ENCODE data around the gene MUC5AC.

MUC5AC gene

DNA sequence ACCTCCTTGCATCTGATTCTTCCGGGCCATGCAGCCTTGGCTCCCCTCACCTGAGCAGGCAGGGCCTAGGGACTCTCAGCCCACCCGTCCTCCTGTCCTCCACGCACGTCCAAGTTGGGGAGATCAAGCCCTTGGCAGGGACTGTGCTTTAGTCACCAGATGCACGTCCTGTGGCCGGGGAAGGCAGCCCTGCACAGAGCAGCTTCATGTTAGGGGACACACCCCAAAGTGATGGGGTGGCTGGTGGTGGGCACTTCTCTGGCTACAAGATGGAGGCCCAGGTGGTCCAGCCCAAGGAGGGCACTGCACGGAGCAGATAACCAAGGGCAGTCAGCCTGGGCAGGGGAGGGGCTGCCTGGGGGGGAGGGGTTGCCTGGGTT is 66.3 kb downstream of the MUC5AC start:
- no peak for DNase-seq

DNA sequence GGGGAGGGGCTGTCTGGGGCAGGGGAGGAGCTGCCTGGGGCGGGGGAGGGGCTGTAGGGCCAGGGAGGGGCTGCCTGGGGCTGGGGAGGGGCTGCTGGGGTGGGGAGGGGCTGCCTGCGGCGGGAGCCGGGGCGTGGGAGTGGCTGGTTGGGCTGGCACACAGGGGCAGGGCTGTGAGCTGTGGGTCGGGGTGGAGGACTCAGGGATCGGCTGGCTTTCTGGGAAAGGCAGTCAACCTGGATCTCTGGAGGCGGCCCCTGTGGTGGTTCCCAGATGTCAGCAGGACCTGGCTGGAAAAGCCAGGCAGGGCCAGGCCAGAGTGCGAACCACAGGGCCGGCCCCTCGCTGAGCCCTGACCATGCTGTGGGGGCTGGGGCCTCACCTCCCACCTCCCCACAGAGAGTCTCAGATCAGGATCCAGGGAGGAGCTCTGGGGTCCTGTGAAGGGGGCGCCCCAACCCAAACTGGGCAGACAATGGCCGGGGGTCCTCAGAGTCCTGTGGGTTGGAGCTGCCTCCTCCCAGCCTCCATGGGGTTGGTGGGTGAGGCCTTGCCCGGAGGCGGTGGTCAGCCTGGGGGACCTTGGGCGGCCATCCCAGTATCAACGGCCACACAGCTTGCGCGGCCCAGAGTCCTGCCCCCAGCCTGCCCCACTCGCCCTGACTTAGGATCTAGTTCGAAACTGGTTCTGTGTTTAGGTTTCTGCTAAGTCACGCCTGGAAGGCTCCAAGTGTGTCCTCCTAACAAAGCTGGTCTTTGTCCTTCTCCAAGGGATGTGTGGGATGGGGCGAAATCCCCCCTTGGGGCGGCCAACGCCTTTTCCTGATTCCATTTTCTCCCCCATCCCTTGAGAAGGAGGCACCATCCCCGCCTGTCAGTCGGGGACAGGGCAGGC is 67.0 kb downstream of the MUC5AC start:
- no peak for DNase-seq

DNA sequence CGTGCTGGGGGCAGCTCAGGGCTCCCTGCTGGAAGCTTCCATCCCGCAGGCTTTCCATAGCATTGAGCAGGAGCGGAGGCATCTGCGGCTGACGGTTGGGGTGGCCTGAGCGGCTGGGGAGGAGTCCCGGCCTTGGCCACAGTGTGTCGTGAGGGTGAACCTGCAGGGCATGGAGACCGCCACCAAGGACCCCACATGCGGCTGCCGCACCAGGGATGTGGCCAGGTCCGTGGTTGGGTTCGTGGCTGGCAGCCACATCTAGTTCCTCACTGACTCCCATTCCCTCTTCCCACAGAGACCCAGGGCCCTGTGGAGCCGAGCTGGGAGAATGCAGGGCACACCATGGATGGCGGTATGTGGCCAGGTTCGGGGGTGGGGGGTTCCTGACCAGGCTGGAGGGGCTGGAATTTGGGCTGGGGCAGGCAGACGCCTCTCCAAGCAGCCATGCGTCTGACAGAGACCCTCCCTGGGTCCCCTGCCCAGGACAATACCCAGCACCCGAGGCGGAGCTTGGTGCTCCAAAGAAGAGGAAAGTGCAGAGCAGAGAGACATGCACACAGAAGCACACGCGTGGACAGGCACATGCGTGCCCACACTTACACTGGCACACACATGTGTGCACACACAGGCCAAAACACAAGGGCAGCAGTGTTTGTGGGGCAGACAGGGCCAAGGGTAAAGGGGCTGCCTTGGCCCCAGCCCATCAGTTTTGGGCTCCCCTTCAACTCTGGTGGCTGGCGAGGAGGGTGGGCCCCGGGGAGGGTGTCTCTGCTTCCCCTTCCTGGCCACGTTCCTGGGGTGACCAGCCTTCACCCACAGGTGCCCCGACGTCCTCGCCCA is 67.9 kb downstream of the MUC5AC start:
- DNase-seq = no peak

DNA sequence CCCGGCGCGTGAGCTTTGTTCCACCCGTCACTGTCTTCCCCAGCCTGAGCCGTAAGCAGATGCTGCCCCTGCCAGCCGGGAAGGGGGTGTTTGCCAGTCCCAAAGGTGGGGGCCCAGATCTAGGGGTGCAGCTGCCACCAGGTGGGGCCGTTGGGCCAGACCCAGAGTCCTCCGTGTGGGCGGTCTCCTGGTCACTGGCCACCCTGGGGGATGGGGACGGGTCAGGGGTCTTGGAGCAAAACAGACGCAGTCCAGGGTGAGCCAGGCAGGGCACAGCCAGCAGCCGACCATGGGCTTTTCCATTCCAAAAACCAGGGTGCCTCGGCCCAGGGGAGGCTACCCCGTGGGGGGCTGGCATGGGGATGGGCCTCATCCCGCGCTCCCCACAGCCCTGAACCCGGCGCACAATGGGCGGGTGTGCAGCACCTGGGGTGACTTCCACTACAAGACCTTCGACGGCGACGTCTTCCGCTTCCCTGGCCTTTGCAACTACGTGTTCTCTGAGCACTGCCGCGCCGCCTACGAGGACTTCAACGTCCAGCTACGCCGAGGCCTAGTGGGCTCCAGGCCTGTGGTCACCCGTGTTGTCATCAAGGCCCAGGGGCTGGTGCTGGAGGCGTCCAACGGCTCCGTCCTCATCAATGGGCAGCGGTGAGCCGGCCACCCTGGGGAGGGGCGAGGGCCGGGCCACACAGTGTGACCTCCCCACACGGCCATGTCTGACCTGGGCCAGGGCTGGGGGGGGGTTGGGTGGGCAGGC is 68.7 kb downstream of the MUC5AC start:
- DNase-seq = no peak

DNA sequence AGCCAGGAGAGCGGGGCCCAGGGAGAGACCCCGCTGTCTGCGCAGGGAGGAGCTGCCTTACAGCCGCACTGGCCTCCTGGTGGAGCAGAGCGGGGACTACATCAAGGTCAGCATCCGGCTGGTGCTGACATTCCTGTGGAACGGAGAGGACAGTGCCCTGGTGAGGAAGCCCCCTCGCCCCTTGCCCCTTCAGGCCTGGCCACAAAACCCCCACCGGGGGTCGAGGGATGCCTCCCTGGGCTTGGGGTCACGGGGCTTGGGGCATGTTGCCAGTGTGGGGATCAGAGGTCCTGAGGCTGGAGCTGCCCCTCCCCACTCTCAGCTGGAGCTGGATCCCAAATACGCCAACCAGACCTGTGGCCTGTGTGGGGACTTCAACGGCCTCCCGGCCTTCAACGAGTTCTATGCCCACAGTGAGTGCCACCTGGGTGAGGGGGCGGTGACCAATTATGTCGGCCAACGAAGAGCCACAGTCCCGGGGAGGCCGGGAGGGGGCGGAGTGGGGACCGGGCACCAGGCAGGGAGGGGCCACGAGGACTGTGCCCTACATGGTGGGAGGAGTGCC is 69.3 kb downstream of the MUC5AC start:
- DNase-seq = no peak

DNA sequence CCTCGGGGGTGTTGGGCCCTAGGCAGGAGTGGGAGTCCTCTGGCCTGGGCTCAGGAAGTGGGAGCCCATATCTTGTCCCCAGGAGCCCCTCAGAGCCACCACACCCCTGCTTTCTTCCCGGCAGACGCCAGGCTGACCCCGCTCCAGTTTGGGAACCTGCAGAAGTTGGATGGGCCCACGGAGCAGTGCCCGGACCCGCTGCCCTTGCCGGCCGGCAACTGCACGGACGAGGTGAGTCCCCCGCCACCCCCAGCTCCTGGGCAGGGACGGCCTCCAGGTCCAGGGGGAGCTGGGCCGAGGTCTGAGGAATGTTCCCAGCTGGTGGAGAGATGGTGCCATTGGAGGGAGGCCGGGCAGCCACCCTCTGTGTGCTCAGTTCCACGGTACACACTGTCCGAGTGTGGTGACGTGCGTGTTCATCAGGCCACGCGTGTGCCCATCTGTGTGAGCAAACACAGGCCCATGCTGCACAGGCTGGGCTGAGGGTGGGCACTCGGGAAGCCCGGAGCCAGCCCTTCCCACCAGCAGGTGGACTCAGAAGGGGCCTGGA is 69.9 kb downstream of the MUC5AC start:
- no peak for DNase-seq

DNA sequence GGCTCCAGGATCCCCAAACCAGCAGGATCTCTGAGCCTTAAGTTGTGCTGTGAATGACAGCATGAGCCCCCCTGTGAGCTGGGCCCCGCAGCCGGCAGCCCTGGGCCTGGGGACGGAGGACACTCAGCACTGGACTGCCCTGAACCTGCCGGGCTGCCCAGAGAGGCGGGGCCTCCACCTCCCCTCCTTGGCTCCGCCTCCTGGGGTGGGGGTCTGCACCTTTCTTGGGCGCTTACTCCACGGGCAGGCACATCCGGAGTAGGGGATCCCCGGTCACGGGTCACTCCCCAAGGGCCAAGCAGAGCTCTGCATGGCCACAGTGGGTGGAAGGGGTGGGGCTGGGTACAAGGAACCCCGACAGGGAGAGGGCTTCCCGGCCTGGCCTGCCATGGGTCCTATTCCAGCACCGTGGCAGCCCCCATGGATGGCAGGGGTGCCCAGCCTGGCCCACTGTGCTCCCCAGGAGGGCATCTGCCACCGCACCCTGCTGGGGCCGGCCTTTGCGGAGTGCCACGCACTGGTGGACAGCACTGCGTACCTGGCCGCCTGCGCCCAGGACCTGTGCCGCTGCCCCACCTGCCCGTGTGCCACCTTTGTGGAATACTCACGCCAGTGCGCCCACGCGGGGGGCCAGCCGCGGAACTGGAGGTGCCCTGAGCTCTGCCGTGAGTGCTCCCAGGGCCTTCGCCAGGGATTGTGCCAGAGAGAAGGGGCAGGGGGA is 70.5 kb downstream of the MUC5AC start:
- DNase-seq = no peak

DNA sequence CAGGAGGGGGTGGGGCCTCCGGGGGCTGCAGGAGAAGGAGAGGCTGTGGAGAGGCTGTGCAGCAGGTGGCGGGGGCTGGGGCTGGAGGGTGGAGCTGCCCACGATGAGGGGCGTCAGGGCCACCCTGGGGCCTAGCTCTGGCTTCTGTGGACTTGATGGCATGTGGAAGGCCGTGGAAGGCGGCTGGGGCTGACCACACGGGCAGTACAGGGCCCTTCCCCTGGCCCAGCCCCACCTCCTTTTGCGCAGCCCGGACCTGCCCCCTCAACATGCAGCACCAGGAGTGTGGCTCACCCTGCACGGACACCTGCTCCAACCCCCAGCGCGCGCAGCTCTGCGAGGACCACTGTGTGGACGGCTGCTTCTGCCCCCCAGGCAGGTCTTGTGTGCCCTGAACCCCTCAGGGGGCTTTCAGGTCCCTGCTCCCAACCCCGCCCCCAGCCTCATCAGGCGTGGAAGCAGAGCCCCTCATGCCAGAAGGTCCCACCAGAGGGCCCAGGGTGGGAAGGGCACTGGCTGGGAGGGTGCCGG is 71.2 kb downstream of the MUC5AC start:
- DNase-seq = no peak

DNA sequence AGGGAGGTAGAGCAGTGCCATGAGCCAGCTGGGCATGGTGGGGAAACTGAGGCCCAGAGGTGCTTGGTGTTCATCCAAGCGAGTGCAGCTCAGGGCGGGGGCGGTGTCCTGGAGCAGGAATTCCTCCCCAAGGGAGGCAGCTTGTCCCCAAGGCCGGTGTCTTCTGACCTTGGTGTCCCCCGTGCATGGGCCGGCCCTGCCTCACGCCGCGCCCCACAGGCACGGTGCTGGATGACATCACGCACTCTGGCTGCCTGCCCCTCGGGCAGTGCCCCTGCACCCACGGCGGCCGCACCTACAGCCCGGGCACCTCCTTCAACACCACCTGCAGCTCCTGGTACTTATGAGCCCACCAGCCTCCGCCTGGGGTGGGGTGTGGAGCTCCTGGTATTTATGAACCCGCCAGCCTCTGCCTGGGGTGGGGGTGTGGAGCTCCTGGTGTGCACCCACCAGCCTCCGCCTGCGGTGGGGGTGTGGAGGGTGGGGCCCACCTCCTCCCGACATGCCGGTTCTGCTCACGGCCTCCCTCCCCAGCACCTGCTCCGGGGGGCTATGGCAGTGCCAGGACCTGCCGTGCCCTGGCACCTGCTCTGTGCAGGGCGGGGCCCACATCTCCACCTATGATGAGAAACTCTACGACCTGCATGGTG is 71.8 kb downstream of the MUC5AC start:
- DNase-seq = no peak

DNA sequence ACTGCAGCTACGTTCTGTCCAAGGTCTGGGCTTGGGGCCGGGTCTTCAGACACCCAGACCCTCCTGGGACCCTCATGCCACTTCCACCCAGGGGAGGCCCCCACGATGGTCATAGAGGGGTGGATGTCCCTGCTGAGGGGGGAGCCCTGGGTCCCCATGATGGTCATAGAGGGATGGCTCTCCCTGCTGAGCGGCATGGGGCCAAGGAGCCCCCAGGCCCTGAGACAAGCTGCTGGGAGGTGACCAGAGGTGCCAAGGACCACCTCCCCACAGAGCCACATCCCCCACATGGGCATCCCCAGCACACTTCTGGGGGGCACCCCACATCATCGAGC is 72.3 kb downstream of the MUC5AC start:
- DNase-seq = no peak

DNA sequence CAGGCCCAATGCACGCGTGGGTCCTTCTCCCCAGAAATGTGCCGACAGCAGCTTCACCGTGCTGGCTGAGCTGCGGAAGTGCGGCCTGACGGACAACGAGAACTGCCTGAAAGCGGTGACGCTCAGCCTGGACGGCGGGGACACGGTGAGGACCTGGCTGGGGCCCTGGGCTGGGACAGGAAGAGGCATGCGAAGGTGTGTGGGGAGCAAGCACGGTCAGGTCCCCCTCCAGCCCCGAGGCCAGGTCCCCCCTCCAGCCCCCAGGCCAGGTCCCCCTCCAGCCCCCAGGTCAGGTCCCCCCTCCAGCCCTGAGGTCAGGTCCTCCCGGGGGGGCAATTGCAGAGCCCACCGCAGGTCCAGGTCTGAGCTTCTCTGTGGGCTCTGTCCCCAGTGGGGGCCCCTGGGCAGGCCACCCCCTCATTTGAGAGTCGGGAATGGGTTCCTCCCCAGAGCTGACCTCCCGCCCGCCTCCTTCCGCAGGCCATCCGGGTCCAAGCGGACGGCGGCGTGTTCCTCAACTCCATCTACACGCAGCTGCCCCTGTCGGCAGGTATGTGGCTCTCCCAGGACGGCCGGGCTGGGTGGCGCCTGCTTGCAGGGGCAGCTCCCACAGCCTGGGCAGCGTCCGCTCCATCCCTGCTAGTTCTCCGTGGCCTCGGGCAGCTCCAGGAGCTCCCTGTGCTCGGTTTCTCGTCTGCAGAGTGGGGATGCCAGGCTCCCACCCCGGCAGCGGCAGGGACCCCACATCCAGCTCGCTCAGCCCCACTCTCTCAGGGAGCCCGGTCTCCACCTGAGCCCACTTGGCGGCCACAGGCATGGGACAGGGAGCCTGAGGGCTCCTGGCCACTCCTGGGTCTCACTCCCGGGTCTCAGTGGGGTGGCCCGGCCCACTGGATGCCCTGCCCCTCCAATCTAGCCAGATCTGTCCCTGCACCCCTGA is 73.0 kb downstream of the MUC5AC start:
- no peak for DNase-seq

DNA sequence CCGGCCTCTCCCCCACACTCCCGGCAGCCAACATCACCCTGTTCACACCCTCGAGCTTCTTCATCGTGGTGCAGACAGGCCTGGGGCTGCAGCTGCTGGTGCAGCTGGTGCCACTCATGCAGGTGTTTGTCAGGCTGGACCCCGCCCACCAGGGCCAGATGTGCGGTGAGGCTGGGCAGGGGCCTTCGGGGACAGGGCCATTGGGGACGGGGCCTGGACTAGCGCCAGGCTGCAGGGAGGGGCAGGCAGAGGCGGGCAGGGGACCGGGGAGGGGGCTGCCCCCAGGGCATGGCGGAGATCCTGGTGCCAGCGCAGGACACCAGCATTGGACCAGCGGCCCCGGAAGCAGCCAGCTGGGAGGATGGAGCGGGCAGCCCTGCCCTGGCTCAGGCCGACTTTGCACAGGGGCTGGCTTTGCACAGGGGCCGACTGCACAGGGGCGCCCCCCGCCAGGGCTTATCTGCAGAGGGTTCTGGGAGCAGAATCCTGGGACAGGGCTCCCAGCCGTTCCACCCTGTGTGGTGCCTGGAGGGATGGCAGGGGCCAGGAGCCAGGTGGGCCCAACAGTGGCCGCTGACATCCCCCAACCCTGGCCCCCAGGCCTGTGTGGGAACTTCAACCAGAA is 73.8 kb downstream of the MUC5AC start:
- no peak for DNase-seq

DNA sequence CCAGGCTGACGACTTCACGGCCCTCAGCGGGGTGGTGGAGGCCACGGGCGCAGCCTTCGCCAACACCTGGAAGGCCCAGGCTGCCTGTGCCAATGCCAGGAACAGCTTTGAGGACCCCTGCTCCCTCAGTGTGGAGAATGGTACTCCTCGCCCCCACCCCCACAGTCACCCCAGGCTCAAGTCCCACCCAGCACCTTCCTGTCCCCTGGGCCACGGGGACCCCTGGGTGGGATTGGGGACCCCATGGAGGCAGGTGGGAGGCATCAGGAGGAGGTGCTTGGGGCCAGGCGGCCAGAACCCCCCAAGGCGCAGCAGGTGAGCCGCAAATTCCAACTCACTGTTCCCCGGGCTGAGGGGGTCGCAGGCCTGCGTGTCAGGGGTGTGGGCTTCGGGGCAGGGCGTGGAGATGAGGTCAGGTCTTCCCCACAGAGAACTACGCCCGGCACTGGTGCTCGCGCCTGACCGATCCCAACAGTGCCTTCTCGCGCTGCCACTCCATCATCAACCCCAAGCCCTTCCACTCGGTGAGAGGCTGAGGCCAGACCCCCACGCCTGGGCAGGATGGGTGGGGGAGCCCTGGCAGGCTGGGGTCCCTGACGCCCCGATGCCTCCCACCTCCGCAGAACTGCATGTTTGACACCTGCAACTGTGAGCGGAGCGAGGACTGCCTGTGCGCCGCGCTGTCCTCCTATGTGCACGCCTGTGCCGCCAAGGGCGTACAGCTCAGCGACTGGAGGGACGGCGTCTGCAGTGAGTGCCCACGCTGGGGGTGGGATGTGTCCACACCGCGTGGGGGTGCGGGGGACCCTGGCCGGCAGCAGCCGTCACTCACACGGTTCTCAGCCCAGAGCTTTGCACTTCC is 74.5 kb downstream of the MUC5AC start:
- DNase-seq = no peak

DNA sequence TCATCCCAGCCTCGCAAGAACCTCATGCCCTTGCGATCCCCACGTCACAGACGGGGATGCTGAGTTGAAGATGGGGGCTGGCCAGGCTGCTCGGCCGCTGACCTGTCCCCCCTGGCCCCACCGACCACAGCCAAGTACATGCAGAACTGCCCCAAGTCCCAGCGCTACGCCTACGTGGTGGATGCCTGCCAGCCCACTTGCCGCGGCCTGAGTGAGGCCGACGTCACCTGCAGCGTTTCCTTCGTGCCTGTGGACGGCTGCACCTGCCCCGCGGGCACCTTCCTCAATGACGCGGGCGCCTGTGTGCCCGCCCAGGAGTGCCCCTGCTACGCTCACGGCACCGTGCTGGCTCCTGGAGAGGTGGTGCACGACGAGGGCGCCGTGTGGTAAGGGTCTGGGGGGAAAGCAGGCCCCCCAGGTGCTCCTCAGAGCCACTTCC is 75.1 kb downstream of the MUC5AC start:
- DNase-seq = no peak

DNA sequence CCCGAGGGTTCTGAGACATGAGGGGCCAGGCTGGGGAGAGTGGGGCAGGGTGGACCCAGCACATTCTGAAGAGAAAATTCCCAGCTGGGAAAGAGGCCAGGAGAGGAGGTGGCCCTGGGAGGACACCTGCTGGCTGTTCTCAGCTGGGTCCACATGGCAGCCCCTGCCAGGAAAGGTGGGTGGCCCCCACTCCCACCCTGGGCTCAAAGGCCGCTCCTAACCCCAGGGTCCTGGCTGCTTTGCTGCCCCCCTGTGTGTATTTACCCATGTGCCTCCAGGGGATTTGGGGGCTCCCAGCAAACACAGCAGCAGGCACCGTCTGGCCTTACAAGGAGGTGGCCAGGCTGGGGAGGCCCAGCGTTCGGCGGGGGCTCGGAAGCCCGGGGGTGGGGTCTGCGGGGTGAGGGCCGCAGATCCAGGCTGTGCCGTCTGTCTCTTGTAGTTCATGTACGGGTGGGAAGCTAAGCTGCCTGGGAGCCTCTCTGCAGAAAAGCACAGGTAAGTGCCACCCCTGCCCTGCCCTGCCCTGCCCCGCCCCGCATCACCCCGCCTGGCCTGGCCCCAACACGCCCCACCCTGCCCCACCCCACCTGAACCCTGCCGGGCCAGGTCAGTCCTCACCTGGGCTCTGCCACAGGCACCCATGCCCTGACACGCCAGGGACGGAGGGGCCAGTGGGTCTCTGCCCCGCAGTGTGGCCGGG is 75.7 kb downstream of the MUC5AC start:
- DNase-seq = no peak

DNA sequence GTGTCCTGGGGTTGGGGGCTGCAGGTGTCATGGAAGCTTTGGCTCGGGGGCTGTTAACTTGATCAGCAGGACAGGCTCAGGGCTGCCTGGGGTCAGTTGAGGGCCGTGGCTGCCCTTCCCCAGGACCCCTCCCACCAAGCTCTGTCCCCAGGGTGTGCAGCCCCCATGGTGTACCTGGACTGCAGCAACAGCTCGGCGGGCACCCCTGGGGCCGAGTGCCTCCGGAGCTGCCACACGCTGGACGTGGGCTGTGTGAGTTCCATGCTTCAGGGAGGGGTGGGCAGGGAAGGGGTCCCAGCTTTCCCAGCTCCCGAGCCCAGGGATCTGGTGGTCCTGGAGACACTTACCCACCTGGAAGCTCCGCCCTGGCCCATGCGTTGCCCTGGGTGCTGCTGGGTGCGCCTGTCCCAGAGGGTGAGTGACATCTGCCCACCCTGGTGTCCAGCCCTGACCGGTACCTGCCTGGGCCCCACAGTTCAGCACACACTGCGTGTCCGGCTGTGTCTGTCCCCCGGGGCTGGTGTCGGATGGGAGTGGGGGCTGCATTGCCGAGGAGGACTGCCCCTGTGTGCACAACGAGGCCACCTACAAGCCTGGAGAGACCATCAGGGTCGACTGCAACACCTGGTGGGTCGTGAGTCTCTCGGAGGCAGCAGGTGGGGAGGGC is 76.4 kb downstream of the MUC5AC start:
- no peak for DNase-seq

Measured in nucleus accumbens (tissue), 56 donors.